HG02884 (cell line): ENCODE results near the gene PTPRM.

Source experiments
- ATAC-seq: cut with Tn5 transposase; IDR thresholded peaks from one replicate; pipeline ENCODE4 v1.9.1; 2021; ENCODE audit warnings: mild to moderate bottlenecking, moderate library complexity; ENCODE audit not compliant: unreplicated experiment

PTPRM gene

DNA sequence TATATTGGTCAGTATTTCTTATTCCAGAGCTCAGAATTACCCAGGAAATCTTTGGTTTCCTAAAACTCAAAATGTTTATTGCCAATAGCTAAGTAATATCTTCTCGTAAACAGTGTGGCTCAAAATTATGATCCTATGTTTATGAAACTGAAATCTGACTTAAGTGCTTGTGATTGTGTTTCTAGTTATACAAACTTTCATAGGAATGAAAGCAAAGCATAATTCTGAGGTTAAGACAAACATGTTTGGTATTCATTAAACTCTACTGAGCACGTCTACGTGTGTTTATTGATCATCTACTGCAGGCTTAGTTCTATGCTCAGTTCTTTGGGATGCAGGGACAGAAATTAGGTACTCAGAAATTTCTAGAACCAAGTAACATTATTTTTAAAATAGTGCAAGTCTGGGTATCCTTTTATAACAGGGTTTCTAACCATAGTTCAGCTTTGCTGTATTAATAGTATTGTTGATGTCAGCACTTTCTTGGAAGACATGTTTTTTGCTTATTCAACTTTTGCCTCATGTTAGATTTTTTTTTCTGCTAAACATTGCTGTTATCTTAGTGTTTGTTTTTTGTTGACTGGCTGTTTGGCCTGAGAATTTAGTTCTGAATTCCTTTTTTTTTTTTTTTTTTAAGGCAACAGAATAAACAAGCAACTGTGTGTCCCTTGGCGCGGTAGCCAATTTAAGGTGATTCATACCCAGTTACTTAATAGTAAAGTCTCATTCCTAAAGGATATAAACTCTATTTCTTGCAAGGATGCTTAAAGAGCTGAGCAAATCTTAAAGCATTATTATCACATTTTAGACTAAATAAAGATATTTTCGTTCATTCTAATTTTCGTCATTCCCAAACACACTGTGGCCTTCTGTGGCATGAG, 31.3 kb downstream of the PTPRM start:
- no peak for ATAC-seq

- no peak for ATAC-seq
Observed at GRCh38 chr18:7600036-7600435, 32.9 kb downstream of the PTPRM start.

DNA sequence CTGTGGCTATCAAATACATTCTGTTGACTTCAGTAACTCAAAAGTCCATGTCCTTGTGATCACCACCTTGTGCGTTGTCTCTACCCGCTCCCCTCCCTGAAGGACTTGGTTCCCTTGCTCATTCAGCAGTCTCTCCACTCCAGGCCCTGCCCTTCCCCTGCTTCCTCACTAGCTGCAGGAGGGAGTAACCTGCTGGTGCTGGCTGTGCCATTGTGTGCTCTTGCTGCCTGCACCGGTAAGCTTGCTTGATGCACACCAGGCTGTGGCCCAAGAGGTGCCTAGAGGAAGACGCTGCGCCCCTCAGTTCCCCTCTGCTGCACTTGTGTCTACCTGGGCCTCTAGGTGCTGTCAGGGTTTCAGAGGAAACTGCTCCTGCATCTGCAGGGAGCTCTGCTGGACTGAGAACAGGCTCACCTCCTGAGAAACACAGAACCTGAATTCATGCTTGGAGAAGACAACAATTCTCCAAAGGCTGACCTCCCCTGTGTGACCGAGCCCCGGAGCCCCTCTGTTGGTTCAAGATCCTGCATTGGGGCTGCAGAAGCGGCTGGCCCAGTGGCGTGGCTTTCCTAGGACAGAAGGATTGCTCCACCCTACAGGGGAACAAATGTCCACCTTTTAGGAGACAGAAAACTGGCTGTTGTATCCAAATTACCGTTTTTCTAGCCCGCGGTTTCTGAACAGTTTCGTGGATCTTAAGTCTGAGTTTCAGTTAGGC, 33.6 kb downstream of the PTPRM start:
- no peak for ATAC-seq

GRCh38 chr18:7601246-7601615, 34.1 kb downstream of the PTPRM start:
- ATAC-seq: no peak

DNA sequence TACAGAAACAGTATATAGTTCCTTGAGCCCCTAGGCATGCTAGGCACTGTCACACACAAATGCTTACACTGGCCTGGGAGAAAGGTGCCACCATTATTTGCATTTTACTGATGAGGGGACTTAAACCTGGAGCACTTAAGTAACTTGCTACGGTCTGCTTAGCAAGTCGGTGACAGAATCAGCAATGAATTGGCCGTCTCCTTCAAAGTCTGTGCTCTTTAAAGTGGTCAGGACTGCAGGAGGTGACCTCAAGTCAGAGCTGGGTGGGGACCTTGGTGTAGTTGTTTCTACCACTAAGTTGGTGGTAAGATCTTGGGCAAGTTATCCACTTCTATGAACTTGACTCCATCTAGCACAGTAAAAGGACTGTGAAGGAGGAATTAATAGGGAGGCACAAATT, 34.8 kb downstream of the PTPRM start:
- ATAC-seq: no peak

GRCh38 chr18:7603259-7604000, 36.3 kb downstream of the PTPRM start:
- ATAC-seq: no peak

DNA sequence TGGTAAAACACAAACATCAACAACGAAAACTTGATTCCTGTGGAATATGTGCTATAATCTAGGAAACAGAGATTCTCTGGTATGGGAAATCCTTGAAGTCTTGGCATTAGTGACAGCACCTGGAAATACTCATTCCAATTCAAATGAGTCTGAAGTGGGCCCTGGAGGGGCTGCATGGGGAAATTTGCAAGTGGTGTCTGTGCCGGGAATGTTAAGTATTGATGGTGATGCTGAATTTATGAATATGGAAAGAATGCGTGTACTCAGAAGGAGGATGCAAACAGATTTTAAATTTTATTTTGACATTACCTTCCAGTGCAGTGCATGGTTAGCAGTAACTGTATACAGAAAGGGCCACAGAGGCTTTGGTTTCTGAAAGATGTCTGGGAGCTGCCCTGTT, 37.2 kb downstream of the PTPRM start:
- ATAC-seq: no peak

GRCh38 chr18:7605705-7606104, 38.6 kb downstream of the PTPRM start:
- no peak for ATAC-seq

DNA sequence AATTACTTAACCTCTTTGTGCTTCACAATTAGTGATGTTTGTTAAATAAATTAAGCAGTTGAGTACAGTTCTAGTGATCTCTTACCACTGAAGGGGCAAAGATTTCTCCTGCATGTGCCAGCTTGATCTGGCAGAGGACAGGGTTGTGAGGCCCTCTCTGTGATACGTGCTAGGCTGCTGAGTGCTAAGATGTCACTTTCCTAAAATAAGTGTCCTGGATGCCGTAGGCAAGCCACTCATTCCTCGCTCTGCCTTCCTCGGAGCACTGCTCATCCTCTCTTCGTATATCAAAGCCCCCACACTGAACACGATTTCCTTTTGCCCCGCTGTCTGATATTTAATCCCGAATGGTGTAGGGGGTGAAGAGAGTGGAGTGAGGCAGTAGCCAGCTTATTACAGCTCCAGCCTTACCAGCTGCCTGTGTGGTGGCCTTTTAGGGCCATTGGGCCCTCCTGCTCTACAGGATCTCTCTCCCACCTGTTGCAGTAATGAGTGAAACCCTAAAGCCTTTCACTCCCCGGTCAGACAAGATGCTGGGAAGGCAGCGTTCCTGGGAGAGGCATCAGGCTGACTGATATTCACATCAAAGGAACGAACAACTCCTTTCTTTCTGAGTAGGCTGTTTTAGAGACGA, 40.5 kb downstream of the PTPRM start:
- no peak for ATAC-seq

GRCh38 chr18:7608174-7608550, 41.0 kb downstream of the PTPRM start:
- no peak for ATAC-seq

DNA sequence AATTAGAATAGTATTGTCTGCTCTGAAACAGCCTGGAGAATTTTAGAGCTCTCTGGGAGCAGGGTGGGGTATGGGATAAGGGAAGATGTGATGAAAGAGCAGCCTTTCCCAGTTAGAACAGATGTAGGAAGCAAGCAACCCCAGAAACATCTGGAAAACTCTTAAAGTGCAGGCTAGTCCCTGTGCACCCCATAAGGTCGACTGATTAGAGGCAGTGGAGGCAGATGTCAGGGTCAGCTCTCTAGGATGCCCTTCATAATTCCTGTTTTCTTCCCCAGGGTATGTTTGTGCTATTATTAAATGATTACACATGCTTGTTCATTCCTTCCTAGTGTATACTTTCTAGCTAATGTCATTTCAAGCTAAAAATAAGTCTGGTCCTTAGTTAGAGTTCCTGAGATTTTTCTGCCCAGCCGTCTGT, 41.7 kb downstream of the PTPRM start:
- ATAC-seq: no peak

DNA sequence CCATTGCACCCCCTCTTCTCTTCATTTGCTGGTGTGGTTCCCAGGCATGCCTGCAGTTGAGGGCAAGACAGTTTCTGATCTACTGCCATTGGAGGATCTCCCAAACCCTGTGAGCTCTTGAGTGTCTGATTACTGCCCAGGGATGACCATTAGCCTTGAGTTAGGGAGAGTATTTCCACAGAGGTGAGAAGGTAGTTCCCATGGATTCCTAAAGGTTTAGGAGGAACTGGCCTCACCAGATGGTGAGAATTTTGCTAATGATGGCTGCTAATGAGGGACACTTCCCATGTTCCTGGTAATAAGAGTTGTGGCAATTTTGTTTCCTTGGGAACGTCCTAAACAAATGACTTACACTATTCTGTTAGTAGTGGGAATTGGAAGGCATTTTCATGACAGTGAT, 42.5 kb downstream of the PTPRM start:
- ATAC-seq: no peak

GRCh38 chr18:7614042-7614441, 46.9 kb downstream of the PTPRM start:
- no peak for ATAC-seq

- no peak for ATAC-seq
Observed at GRCh38 chr18:7615840-7616239, 48.7 kb downstream of the PTPRM start.

GRCh38 chr18:7616661-7617060, 49.5 kb downstream of the PTPRM start:
- no peak for ATAC-seq

GRCh38 chr18:7617738-7618422, 50.8 kb downstream of the PTPRM start:
- no peak for ATAC-seq

DNA sequence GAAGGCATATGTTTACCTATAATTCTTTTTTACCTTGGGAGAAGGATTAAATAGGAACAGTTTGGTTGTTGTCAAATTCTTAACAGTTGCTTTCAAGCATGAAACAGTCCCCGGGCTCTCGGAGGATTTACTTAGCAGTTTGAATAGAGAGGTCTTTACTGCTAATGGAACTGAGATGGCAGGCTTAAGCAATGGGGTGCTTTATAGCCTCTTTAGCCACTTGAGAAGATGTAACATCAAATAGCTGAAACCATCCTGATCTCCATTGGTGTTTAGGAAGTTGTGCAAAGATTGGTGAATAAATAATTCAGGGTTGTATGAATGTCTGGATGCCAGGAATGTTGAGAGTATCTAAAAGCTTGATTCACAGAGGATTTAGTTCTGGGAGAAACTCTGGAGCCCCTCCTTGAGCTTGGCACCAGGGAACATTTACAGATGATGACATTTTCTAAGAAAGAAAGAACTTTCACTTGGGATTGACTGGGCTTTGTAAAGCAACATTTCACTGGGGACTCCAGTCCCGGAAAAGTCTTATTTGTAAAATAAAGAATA, 51.9 kb downstream of the PTPRM start:
- no peak for ATAC-seq

GRCh38 chr18:7619676-7620075, 52.6 kb downstream of the PTPRM start:
- ATAC-seq: no peak

GRCh38 chr18:7622721-7623120, 55.6 kb downstream of the PTPRM start:
- no peak for ATAC-seq

- ATAC-seq: no peak
Observed at GRCh38 chr18:7623681-7624080, 56.6 kb downstream of the PTPRM start.
